ENCODE data around the gene OBI1. TPM values are rescaled to one million over a fixed set of nuclear protein-coding genes. Genes with fewer than 3 reads are reported as not detected.

Gene OBI1
- total RNA-seq, 2 experiments from 2014 or later, result 15.3 to 16.3 TPM

DNA sequence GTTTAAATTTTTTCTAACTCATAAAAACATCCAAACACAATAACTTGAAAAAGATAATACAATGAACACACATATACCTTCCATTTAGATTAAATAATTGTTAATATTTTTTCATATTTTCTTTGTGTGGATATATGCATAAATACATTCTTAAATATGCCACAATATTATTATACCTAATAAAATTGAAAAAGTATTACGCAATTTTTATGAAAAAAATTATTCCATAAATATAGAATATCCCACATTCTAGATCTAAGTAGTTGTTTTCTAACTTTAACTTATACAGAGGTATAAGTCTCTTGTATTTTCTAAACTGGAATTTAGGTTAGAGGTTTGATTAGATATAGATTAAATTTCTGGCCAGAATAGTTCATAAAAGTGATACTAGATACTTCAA lies 89.9 kb downstream of the OBI1 start:
- H3K36me3 Mint-ChIP-seq (ENCODE audit: low read depth), result no peaks in the 10 kb centered on the region
- H3K4me3 Mint-ChIP-seq, result no peak overlapping the region
- CTCF ChIA-PET, result interaction anchor here (0.7 kb wide), 1 partner anchor 1567 kb away, joined by 3 read pairs; no protein-coding TSS in a partner anchor
- H3K9me3 Mint-ChIP-seq, result no peaks in the 10 kb centered on the region
- POLR2A ChIA-PET, result no interaction called here
- H3K27ac Mint-ChIP-seq, result no peak overlapping the region
- no peaks in the 10 kb centered on the region for H3K27me3 Mint-ChIP-seq
- no peaks in the 10 kb centered on the region for H3K4me1 Mint-ChIP-seq
- no peak for DNase-seq

DNA sequence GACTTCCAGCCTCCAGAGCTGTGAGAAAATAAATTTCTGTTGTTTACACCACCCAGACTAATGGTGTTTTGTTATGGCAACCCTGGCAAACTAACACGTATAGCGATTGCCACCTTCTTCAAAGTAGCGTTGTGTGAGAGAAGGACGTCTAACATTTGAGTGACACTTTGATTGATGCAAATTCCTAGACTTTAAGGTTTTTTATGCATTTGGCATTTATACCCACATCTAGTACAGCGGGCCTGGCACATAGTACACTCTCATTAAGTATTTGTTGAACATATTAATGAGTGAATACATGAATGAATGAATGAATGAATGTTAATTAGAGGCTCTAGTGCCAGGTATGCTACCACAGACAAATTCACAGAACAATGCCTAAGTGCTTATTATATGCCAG lies 92.3 kb downstream of the OBI1 start:
- POLR2A ChIA-PET, result no interaction called here
- H3K36me3 Mint-ChIP-seq (ENCODE audit: low read depth), result no peaks in the 10 kb centered on the region
- no peaks in the 10 kb centered on the region for H3K4me1 Mint-ChIP-seq
- H3K9me3 Mint-ChIP-seq, result no peaks in the 10 kb centered on the region
- H3K27ac Mint-ChIP-seq, result no peak overlapping the region
- CTCF ChIA-PET, result no interaction called here
- H3K27me3 Mint-ChIP-seq, result no peaks in the 10 kb centered on the region
- DNase-seq, result no peak
- no peak overlapping the region for H3K4me3 Mint-ChIP-seq

Other genes with a start within 250 kb of the OBI1 start
- under 1 TPM; 0.18 to 0.28 TPM for gene POU4F1, start 55.6 kb downstream of the OBI1 start, total RNA-seq